Testis (tissue), 2 donors: Measurements from ENCODE around the gene SBSN.

Source experiments
- POLR2A ChIP-seq: fragments of 450-650 bp; IDR thresholded peaks from one replicate; pipeline ENCODE4 v1.6.1; 2017; ENCODE audit warnings: antibody characterized with exemption, mild to moderate bottlenecking, moderate library complexity
- TF ChIP-seq, protein P1 (sequence below), 3 experiments: fragments of 450-650 bp in 2 of 3; fragments of 200-600 bp in 1 of 3; sonication (generic) in 1 of 3; IDR thresholded peaks; one replicate each; pipeline ENCODE4 v1.5.1; 2016 to 2019; ENCODE audit warnings: antibody characterized with exemption in 3 of 3, mild to moderate bottlenecking in 2 of 3, moderate library complexity in 1 of 3

- TF ChIP-seq, protein P1, sequence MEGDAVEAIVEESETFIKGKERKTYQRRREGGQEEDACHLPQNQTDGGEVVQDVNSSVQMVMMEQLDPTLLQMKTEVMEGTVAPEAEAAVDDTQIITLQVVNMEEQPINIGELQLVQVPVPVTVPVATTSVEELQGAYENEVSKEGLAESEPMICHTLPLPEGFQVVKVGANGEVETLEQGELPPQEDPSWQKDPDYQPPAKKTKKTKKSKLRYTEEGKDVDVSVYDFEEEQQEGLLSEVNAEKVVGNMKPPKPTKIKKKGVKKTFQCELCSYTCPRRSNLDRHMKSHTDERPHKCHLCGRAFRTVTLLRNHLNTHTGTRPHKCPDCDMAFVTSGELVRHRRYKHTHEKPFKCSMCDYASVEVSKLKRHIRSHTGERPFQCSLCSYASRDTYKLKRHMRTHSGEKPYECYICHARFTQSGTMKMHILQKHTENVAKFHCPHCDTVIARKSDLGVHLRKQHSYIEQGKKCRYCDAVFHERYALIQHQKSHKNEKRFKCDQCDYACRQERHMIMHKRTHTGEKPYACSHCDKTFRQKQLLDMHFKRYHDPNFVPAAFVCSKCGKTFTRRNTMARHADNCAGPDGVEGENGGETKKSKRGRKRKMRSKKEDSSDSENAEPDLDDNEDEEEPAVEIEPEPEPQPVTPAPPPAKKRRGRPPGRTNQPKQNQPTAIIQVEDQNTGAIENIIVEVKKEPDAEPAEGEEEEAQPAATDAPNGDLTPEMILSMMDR (IDR thresholded peaks at IDR 0.05) = no peak
- no peak for TF ChIP-seq POLR2A
Observed at GRCh38 chr19:35512831-35513627, 15.1 kb downstream of the SBSN start.
